Ishikawa (cell line): ENCODE data around the gene CORO1A.

Experiments
- CEBPB ChIP-seq: IDR thresholded peaks from 2 replicates; pipeline ENCODE4 v1.6.1; 2012
- CREB1 ChIP-seq: IDR thresholded peaks from 2 replicates; pipeline ENCODE4 v1.6.1; 2012; ENCODE audit warnings: low read depth
- EGR1 ChIP-seq: IDR thresholded peaks from 2 replicates; pipeline ENCODE4 v1.6.1; 2012
- EP300 ChIP-seq: IDR thresholded peaks from 2 replicates; pipeline ENCODE4 v1.6.1; 2012; ENCODE audit warnings: borderline replicate concordance
- FOXM1 ChIP-seq: IDR thresholded peaks from 2 replicates; pipeline ENCODE4 v1.6.1; 2012; ENCODE audit warnings: low read depth, borderline replicate concordance
- NFIC ChIP-seq: IDR thresholded peaks from 2 replicates; pipeline ENCODE4 v1.6.1; 2012
- RAD21 ChIP-seq: IDR thresholded peaks from 2 replicates; pipeline ENCODE4 v1.6.1; 2012; ENCODE audit warnings: low read depth
- TAF1 ChIP-seq: IDR thresholded peaks from 2 replicates; pipeline ENCODE4 v1.6.1; 2012; ENCODE audit warnings: low read depth, mild to moderate bottlenecking
- TCF12 ChIP-seq: IDR thresholded peaks from 2 replicates; pipeline ENCODE4 v1.6.1; 2012; ENCODE audit warnings: low read depth
- TEAD4 ChIP-seq: IDR thresholded peaks from 2 replicates; pipeline ENCODE4 v1.6.1; 2012
- YY1 ChIP-seq: IDR thresholded peaks from 2 replicates; pipeline ENCODE4 v1.6.1; 2012; ENCODE audit warnings: low read depth
- ZBTB7A ChIP-seq: IDR thresholded peaks from 2 replicates; pipeline ENCODE4 v1.6.1; 2012; ENCODE audit warnings: low read depth
- TF ChIP-seq, protein P1 (sequence below): IDR thresholded peaks from 2 replicates; pipeline ENCODE4 v1.6.1; 2012
- TF ChIP-seq, protein P2 (sequence below): IDR thresholded peaks from 2 replicates; pipeline ENCODE4 v1.6.1; 2012; ENCODE audit warnings: low read depth, mild to moderate bottlenecking
- TF ChIP-seq, protein P3 (sequence below): IDR thresholded peaks from 2 replicates; pipeline ENCODE4 v1.6.1; 2012

Gene CORO1A

GRCh38 chr16:30155188-30155587, 28.2 kb upstream of the CORO1A start:
- TF ChIP-seq RAD21, result no peak
- no peak for TF ChIP-seq EGR1
- no peak for TF ChIP-seq EP300
- TF ChIP-seq YY1, result no peak
- TF ChIP-seq, protein P1, sequence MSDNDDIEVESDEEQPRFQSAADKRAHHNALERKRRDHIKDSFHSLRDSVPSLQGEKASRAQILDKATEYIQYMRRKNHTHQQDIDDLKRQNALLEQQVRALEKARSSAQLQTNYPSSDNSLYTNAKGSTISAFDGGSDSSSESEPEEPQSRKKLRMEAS, result no peak

DNA sequence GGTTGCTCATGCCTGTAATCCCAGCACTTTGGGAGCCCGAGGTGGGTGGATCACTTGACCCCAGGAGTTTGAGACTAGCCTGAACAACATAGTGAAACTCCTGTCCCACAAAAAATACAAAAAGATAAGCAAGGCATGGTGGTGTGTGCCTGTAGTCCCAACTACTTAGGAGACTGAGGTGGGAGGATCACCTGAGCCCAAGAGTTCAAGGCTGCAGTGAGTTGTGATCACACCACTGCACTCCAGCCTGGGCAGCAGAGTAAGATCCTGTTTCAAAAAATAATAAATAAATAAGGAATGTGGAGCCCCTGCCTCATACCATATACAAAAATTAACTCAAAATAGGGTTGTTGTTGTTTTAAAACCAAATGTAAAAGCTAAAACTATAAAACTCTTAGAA, 26.2 kb upstream of the CORO1A start:
- TF ChIP-seq YY1 (no peak), RAD21 (no peak), TCF12 (no peak), TEAD4 (no peak), TAF1 (no peak), ZBTB7A (no peak), NFIC (no peak), FOXM1 (no peak)
- TF ChIP-seq, protein P2, sequence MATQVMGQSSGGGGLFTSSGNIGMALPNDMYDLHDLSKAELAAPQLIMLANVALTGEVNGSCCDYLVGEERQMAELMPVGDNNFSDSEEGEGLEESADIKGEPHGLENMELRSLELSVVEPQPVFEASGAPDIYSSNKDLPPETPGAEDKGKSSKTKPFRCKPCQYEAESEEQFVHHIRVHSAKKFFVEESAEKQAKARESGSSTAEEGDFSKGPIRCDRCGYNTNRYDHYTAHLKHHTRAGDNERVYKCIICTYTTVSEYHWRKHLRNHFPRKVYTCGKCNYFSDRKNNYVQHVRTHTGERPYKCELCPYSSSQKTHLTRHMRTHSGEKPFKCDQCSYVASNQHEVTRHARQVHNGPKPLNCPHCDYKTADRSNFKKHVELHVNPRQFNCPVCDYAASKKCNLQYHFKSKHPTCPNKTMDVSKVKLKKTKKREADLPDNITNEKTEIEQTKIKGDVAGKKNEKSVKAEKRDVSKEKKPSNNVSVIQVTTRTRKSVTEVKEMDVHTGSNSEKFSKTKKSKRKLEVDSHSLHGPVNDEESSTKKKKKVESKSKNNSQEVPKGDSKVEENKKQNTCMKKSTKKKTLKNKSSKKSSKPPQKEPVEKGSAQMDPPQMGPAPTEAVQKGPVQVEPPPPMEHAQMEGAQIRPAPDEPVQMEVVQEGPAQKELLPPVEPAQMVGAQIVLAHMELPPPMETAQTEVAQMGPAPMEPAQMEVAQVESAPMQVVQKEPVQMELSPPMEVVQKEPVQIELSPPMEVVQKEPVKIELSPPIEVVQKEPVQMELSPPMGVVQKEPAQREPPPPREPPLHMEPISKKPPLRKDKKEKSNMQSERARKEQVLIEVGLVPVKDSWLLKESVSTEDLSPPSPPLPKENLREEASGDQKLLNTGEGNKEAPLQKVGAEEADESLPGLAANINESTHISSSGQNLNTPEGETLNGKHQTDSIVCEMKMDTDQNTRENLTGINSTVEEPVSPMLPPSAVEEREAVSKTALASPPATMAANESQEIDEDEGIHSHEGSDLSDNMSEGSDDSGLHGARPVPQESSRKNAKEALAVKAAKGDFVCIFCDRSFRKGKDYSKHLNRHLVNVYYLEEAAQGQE, result no peak
- TF ChIP-seq, protein P3, sequence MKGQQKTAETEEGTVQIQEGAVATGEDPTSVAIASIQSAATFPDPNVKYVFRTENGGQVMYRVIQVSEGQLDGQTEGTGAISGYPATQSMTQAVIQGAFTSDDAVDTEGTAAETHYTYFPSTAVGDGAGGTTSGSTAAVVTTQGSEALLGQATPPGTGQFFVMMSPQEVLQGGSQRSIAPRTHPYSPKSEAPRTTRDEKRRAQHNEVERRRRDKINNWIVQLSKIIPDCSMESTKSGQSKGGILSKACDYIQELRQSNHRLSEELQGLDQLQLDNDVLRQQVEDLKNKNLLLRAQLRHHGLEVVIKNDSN, result no peak

DNA sequence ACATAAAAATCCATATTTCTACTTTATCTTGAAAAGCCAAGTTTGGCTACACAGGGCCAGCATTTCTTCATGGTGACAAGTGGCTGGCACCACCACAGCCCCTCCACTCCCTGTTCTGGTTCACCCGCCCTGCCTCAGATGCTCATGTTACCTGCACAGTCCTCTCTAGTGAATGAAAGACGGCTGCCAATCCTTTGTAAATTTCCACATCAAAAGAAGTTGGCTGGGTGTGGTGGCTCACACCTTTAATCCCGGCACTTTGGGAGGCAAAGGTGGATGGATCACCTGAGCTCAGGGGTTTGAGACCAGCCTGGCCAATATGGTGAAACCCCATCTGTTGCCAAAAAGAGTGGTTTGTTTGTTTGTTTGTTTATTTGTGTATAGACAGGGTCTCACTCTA, 19.9 kb upstream of the CORO1A start:
- TF ChIP-seq NFIC (no peak), EP300 (no peak), YY1 (no peak), CREB1 (no peak), EGR1 (no peak), TCF12 (no peak), TAF1 (no peak), TEAD4 (no peak), FOXM1 (no peak), CEBPB (no peak)
- TF ChIP-seq, protein P1, result no peak
- TF ChIP-seq, protein P3, result no peak

GRCh38 chr16:30166202-30166902, 17.1 kb upstream of the CORO1A start:
- TF ChIP-seq TCF12 (no peak), FOXM1 (no peak), EP300 (no peak)
- TF ChIP-seq, protein P1, result no peak

DNA sequence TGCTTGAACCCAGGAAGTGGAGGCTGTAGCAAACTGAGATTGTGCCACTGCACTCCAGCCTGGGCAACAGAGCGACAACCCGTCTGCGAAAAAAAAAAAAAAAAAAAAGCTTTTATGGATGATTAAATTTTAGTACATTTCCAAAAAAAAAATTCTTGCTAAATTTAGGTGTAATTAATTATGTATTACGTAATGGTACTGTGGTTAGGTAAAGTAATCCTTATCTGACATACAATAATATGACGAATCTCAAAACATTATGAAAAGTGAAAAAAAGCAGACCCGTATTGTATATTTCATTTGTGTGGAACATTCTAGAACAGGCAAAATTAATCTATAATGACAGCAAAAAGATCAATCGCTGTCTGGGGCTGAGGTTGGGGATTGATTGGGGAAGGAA, 10.3 kb upstream of the CORO1A start:
- TF ChIP-seq NFIC (no peak), TCF12 (no peak), ZBTB7A (no peak), TEAD4 (no peak), YY1 (no peak), TAF1 (no peak), EGR1 (no peak), EP300 (no peak), FOXM1 (no peak), RAD21 (no peak), CEBPB (no peak), CREB1 (no peak)
- TF ChIP-seq, protein P3, result no peak
- TF ChIP-seq, protein P1, result no peak
- TF ChIP-seq, protein P2, result no peak
